GM19193 (cell line): ENCODE data around the gene TGM1.

ENCODE experiments used
- POLR2A ChIP-seq: IDR thresholded peaks from 4 replicates; pipeline ENCODE4 v1.6.1; 2011; ENCODE audit not compliant: insufficient read depth, insufficient read length; ENCODE audit errors: extremely low read depth

The TGM1 gene

GRCh38 chr14:24266344-24267244 is 3.6 kb upstream of the TGM1 start:
- TF ChIP-seq POLR2A = no peak

DNA sequence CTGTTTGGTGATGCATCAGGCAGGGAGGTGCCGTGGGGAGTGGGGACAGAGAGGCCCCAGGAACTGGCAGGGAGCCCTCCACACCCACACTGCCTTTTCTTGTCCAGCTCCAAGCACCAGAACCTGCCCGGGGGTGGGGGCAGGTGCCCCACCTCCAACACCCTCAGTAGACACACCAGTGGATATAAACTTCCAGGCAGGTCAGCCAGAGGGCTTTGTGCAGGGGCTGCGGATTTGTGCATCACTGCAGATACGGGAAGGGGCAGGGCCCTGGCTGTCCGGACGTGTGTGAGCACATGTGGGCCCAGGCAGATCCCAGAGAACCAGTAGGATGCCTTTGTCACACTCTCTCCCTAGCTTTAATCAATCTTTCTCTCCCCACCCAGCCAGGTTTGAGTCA is 1.3 kb upstream of the TGM1 start:
- TF ChIP-seq POLR2A = no peak

DNA sequence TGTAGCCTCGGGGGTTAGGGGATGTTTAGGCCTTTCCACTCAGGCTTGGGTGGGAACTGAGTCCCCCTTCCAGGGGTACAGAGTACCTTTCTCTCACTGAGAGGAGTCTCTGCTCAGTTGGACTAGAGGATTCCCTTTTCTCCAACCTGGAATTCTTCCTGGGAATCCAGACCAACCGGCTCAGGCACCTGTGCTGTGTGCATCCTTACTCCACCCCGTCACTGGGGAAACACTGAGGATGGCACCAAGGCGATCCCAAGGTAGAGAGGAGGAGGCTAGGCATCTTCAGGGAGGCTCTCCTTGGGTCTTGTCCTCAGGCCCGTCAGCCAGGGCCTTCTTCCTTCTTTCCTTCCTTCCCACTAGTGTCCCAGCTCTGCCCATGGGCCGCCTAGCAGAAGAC is 871 bp upstream of the TGM1 start:
- TF ChIP-seq POLR2A = no peak

DNA sequence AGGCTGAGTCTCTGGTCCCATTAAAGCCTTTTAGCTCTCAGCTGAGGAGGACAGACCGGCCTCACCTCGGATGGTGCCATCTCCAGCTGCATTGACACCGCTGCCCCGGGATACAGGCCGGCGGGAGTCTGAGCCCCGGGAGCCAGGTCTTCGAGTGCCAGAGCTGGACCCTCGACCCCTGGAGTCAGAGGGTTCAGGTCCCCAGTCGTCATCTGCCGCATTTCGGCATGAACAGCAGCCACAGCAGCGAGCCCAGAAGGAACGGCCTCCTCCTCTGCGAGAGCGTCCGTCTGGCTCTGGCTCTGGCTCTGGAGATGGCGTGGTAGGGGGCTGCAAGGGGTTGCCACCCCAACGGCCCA is 1.0 kb downstream of the TGM1 start:
- no peak for TF ChIP-seq POLR2A

- no peak for TF ChIP-seq POLR2A
These were observed 1.6 kb downstream of the TGM1 start for GRCh38 chr14:24261256-24261968.

- no peak for TF ChIP-seq POLR2A
These were observed 2.2 kb downstream of the TGM1 start for GRCh38 chr14:24260780-24261157.

- no peak for TF ChIP-seq POLR2A
These were observed 2.8 kb downstream of the TGM1 start for GRCh38 chr14:24260026-24260779.

DNA sequence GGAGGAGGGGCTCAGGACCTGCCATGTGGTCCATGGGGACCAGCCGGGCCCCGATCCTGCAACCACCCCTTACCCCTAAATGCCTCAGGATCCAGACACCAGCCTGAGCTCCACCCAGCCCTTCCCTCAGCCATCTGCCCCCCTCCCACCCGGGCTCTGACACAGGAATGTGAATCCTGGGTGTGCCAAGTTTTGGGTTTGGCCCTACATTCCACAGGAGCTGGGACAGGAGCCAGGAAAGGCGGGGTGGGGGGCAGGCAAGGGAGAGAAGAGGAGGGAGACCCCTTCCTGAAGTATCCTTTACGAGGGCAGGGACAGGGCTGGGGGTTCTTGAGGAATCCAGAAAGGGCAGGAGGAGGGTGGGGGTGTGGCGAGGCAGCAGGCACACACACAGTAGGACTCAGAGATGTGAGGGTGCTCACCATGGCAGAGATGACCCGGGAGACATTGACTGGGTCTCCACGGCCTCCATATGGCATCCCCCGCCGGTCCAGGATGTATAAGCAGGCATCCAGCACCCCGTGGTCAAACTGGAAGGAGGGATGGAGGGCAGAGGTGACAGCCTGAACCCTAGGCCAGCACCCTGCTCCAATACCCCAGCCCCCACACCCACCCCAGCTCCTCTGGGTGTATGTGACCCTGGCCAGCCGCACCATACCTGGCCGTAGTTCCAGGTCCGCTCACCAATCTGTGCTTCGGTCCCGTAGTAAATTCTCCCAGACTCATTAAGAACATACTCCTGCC is 3.5 kb downstream of the TGM1 start:
- no peak for TF ChIP-seq POLR2A

GRCh38 chr14:24258548-24259265 is 4.3 kb downstream of the TGM1 start:
- no peak for TF ChIP-seq POLR2A

DNA sequence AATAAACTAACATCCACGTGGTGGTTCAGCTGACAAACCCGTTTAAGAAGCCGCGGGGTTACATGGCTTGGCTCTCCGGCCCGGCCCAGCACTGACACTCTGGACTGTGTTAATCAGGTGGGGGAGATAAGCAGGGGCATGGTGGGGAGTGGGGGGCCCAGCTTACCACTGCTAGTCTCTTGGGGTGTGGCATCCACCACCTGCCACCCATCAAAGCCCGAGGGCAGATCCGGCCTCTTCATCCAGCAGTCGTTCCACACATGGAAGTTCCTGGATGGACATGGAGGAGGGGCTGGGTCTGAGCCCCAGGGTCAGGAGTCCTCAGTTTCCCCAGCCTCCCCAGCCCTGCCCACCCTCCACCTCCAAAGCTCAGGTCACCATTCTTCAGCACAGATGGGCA is 4.9 kb downstream of the TGM1 start:
- TF ChIP-seq POLR2A = no peak

GRCh38 chr14:24256960-24257359 is 6.0 kb downstream of the TGM1 start:
- TF ChIP-seq POLR2A = no peak

DNA sequence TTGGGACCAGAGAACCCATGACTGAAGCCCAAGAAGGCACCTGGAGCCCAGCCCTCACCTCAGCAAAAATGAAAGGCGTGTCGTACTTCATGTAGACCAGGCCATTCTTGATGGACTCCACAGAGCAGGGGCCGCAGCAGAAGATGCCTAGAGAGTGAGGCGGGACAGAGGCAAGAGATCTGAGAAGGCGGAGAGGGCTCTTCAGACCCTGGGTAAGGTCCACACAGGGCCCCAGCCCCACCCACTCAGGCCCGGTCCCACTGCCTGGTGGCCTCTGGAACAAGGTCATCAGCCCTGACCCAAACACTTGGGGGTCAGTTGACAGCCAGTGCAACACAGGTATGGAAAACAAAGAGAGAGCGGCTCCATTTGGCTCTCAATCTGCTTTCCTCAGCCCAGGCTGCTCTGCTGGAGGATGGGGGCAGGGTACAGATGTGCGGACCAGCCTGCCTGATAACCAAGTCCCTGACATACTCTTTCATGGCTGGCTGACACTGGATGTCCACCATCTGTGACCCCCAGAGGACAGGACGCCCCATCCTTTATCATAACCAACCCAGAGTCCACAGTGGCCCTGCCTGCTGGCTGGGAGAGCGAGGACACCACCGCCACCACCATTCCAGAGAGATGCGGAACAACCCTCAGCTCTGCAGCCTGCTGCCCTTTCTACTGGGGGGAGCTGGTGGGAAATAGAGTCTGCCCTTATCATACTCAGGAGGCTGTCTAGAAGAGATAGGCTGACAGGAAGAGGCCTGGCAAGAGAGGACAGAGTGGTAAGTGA is 6.9 kb downstream of the TGM1 start:
- TF ChIP-seq POLR2A = no peak

DNA sequence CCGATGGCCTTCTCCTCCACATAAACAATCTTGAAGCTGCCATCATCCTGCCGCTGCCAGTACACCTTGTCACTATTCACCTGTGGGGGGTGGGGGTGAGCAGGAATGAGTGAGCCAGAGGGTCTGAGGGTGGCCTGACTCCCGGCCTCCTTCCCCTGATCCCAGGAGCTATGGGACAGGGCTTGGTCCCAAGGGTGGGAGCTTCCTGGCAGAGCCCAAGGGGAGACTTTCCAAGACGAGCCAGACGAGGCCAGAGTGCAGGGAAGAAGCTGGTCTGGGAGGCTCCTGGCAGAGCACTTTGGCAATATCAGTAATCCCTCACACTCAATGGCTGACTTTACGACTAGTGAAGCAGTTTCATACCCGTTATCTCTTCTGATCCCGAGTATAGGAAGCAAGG is 7.5 kb downstream of the TGM1 start:
- no peak for TF ChIP-seq POLR2A
